BJ (cell line): ENCODE data around the gene STXBP3. TPM values are rescaled to one million over a fixed set of nuclear protein-coding genes. Genes with fewer than 3 reads are reported as not detected.

ENCODE experiments used
- CTCF ChIA-PET: fragments of 350-600 bp; formaldehyde crosslinking; extraction: SDS; loops from one replicate; lab custom pipeline; 2021; ENCODE audit warnings: antibody characterized with exemption, inconsistent platforms; lab: Yijun Ruan, JAX
- POLR2A ChIA-PET: fragments of 300-600 bp; sonication (Branson Sonifier 250); formaldehyde crosslinking; extraction: SDS; loops from one replicate; lab custom pipeline; 2021; ENCODE audit warnings: antibody characterized with exemption; lab: Charles Lee
- DNase-seq: peaks from one replicate; pipeline ENCODE4 v3.0.0-alpha.2; 2011; ENCODE audit warnings: low read depth
- H3K27me3 ChIP-seq: 2 replicates; pipeline ENCODE4 v1.6.0; 2011; ENCODE audit warnings: low read length; ENCODE audit not compliant: control insufficient read depth, insufficient read depth
- H3K36me3 ChIP-seq: 2 replicates; pipeline ENCODE4 v1.5.1; 2011; ENCODE audit warnings: low read length; ENCODE audit not compliant: control insufficient read depth, insufficient read depth
- H3K4me3 ChIP-seq: 2 replicates; pipeline ENCODE4 v1.5.1; 2011; ENCODE audit warnings: low read depth, mild to moderate bottlenecking, control low read depth, low read length
- polyA plus RNA-seq: library from polyadenylated mRNA; depleted of rRNA; stranded (reverse); fragments of >200 nt; gene quantifications from 2 replicates; pipeline ENCODE4 v1.2.3, GENCODE V29; 2011; rRNA removed
- TF ChIP-seq, protein P1 (sequence below): IDR thresholded peaks from 2 replicates; pipeline ENCODE4 v1.5.1; 2011; ENCODE audit warnings: low read depth, mild to moderate bottlenecking, control low read depth, inconsistent platforms, low read length, moderate library complexity; ENCODE audit not compliant: insufficient read depth

Gene STXBP3
- polyA plus RNA-seq, 1 experiment, result 10.8 TPM

- POLR2A ChIA-PET, result no interaction called here
- DNase-seq, result no peak
- Histone ChIP-seq H3K36me3 (no peaks in the 10 kb centered on the region), H3K4me3 (no peak within 1 kb of the TSS), H3K27me3 (peaks cover 2% of the 10 kb centered on the region)
- TF ChIP-seq, protein P1, sequence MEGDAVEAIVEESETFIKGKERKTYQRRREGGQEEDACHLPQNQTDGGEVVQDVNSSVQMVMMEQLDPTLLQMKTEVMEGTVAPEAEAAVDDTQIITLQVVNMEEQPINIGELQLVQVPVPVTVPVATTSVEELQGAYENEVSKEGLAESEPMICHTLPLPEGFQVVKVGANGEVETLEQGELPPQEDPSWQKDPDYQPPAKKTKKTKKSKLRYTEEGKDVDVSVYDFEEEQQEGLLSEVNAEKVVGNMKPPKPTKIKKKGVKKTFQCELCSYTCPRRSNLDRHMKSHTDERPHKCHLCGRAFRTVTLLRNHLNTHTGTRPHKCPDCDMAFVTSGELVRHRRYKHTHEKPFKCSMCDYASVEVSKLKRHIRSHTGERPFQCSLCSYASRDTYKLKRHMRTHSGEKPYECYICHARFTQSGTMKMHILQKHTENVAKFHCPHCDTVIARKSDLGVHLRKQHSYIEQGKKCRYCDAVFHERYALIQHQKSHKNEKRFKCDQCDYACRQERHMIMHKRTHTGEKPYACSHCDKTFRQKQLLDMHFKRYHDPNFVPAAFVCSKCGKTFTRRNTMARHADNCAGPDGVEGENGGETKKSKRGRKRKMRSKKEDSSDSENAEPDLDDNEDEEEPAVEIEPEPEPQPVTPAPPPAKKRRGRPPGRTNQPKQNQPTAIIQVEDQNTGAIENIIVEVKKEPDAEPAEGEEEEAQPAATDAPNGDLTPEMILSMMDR, result no peak
- CTCF ChIA-PET, result interaction anchor here (1.0 to 1.5 kb wide), 2 partner anchors 9 to 13 kb away, joined by 3 read pairs; no protein-coding TSS in a partner anchor
Observed at GRCh38 chr1:108856994-108857393, 110.5 kb downstream of the STXBP3 start, which contains the start of gene AKNAD1. Gene AKNAD1, minus strand, starts transcription at chr1:108857094. Its CDS starts 4,430 bp downstream, at chr1:108852664.

GRCh38 chr1:108858230-108858950, 111.9 kb downstream of the STXBP3 start:
- CTCF ChIA-PET, result interaction anchor here (0.9 kb wide), 1 partner anchor 9 kb away, joined by 3 read pairs; no protein-coding TSS in a partner anchor
- Histone ChIP-seq H3K4me3 (no peak overlapping the region), H3K27me3 (peaks cover 2% of the 10 kb centered on the region), H3K36me3 (no peaks in the 10 kb centered on the region)
- TF ChIP-seq, protein P1, result no peak
- POLR2A ChIA-PET, result no interaction called here
- no peak for DNase-seq

Other genes starting within 250 kb of the STXBP3 start
- 2.6 and 3.8 TPM in 2 replicates for gene EEIG2, start 186.6 kb upstream of the STXBP3 start, polyA plus RNA-seq
- 2.2 and 3.9 TPM in 2 replicates for gene HENMT1, start 85.6 kb upstream of the STXBP3 start, polyA plus RNA-seq
- gene PRPF38B, start 54.4 kb upstream of the STXBP3 start, polyA plus RNA-seq, result 13.3 and 20.1 TPM in 2 replicates
- gene FNDC7, start 33.8 kb upstream of the STXBP3 start, polyA plus RNA-seq, result not detected in 2 replicates
- 0.25 and 0.32 TPM in 2 replicates for gene AKNAD1, start 110.4 kb downstream of the STXBP3 start, polyA plus RNA-seq
- 8.1 and 17.2 TPM in 2 replicates for gene GPSM2, start 130.3 kb downstream of the STXBP3 start, polyA plus RNA-seq
- 28.7 and 38.8 TPM in 2 replicates for gene CLCC1, start 216.8 kb downstream of the STXBP3 start, polyA plus RNA-seq